ENCODE data around the gene CTDP1. TPM values are rescaled to one million over a fixed set of nuclear protein-coding genes. Genes with fewer than 3 reads are reported as not detected.

CTDP1 gene
- total and polyA plus RNA-seq, 9 of the 15 experiments (the other 6 are each of a cell fraction or from before 2014, with no cell fraction given) = 0.07 to 19.2 (median 4.0) TPM

DNA sequence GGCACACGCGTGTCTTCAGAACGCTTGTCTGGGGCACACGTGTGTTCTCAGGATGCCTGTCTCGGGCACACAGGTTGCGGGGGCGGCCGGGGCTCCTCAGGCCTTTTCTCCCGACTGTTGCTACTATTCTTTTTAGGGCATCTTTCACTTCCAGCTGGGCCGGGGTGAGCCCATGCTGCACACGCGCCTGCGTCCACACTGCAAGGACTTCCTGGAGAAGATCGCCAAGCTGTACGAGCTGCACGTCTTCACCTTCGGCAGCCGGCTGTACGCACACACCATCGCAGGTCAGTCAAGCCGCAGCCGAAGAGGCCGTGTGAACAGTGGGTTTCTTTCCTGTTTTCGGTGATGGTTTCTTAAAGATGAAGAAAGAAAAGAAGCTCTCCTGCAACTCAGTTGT lies 25.0 kb downstream of the CTDP1 start:
- BruUV-seq (replicated peaks) = no TSS peak

More for the DNA sequence above, 25.0 kb downstream of the CTDP1 start:
- no peak for DNase-seq (ENCODE audit: extremely low read depth in 1 of 4, low spot score in 3 of 4)
- no peak for TF ChIP-seq BRD4 (IDR thresholded peaks at IDR 0.05)
- no peak for TF ChIP-seq CEBPG (CRISPR knock-in tag; IDR thresholded peaks at IDR 0.05)
- no peak for TF ChIP-seq CEBPG (tag; conservative IDR thresholded peaks at IDR 0.05 in 1 of 2, IDR thresholded peaks at IDR 0.05 in 1 of 2)
- no peak for TF ChIP-seq ZC3H8 (IDR thresholded peaks at IDR 0.05)
- TF ChIP-seq ZBTB5 (IDR thresholded peaks at IDR 0.05) = no peak
- no peak for TF ChIP-seq NCOA2 (IDR thresholded peaks at IDR 0.05; ENCODE audit: partially characterized antibody in 2 of 2)
- TF ChIP-seq ZNF274 (IDR thresholded peaks at IDR 0.05; ENCODE audit: borderline replicate concordance, low read depth, low read length) = no peak
- no peak for TF ChIP-seq MIER1 (IDR thresholded peaks at IDR 0.05; ENCODE audit: low read depth)
- TF ChIP-seq RCOR1 (IDR thresholded peaks at IDR 0.05; ENCODE audit: borderline replicate concordance in 1 of 2, low read depth in 2 of 2, low read length in 2 of 2) = no peak
- no peak for TF ChIP-seq ZNF316 (IDR thresholded peaks at IDR 0.05)
- TF ChIP-seq RNF2 (IDR thresholded peaks at IDR 0.05) = no peak
- TF ChIP-seq, protein P1, sequence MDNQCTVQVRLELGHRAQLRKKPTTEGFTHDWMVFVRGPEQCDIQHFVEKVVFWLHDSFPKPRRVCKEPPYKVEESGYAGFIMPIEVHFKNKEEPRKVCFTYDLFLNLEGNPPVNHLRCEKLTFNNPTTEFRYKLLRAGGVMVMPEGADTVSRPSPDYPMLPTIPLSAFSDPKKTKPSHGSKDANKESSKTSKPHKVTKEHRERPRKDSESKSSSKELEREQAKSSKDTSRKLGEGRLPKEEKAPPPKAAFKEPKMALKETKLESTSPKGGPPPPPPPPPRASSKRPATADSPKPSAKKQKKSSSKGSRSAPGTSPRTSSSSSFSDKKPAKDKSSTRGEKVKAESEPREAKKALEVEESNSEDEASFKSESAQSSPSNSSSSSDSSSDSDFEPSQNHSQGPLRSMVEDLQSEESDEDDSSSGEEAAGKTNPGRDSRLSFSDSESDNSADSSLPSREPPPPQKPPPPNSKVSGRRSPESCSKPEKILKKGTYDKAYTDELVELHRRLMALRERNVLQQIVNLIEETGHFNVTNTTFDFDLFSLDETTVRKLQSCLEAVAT (IDR thresholded peaks at IDR 0.05) = no peak
- TF ChIP-seq KLF13 (tag; IDR thresholded peaks at IDR 0.05; ENCODE audit: borderline replicate concordance, low read depth) = no peak
- TF ChIP-seq, protein P2, sequence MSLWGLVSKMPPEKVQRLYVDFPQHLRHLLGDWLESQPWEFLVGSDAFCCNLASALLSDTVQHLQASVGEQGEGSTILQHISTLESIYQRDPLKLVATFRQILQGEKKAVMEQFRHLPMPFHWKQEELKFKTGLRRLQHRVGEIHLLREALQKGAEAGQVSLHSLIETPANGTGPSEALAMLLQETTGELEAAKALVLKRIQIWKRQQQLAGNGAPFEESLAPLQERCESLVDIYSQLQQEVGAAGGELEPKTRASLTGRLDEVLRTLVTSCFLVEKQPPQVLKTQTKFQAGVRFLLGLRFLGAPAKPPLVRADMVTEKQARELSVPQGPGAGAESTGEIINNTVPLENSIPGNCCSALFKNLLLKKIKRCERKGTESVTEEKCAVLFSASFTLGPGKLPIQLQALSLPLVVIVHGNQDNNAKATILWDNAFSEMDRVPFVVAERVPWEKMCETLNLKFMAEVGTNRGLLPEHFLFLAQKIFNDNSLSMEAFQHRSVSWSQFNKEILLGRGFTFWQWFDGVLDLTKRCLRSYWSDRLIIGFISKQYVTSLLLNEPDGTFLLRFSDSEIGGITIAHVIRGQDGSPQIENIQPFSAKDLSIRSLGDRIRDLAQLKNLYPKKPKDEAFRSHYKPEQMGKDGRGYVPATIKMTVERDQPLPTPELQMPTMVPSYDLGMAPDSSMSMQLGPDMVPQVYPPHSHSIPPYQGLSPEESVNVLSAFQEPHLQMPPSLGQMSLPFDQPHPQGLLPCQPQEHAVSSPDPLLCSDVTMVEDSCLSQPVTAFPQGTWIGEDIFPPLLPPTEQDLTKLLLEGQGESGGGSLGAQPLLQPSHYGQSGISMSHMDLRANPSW (CRISPR knock-in tag; IDR thresholded peaks at IDR 0.05) = no peak
- TF ChIP-seq ZNF561 (CRISPR knock-in tag; conservative IDR thresholded peaks at IDR 0.05) = no peak
- no peak for TF ChIP-seq ARNT (IDR thresholded peaks at IDR 0.05)
- TF ChIP-seq, protein P3, sequence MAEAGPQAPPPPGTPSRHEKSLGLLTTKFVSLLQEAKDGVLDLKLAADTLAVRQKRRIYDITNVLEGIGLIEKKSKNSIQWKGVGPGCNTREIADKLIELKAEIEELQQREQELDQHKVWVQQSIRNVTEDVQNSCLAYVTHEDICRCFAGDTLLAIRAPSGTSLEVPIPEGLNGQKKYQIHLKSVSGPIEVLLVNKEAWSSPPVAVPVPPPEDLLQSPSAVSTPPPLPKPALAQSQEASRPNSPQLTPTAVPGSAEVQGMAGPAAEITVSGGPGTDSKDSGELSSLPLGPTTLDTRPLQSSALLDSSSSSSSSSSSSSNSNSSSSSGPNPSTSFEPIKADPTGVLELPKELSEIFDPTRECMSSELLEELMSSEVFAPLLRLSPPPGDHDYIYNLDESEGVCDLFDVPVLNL (CRISPR knock-in tag; IDR thresholded peaks at IDR 0.05; ENCODE audit: low read depth) = no peak
- TF ChIP-seq NCOR1 (IDR thresholded peaks at IDR 0.05) = no peak
- Histone ChIP-seq H3K4me1 (replicated peaks in 1 of 2; ENCODE audit: control insufficient read depth in 2 of 2, insufficient read depth in 2 of 2, low read length in 2 of 2) (no peaks in the 10 kb centered on the region), H3K9me3 (replicated peaks; ENCODE audit: control insufficient read depth, insufficient read depth, low read depth, low read length) (no peaks in the 10 kb centered on the region), H3K36me3 (ENCODE audit: control insufficient read depth, insufficient read depth, low read length) (peaks cover 26% of the 10 kb centered on the region; the same call in 2 of the 3 replicates), H3K4me2 (ENCODE audit: insufficient read depth, low read length) (no peak overlapping the region), H3K9me1 (ENCODE audit: control insufficient read depth, insufficient read depth, low read length) (no peaks in the 10 kb centered on the region), H2AFZ (ENCODE audit: low read depth, low read length) (no peak overlapping the region), H3K9ac (ENCODE audit: insufficient read depth in 1 of 2, low read depth in 2 of 2, low read length in 2 of 2) (no peak overlapping the region), H3K27me3 (ENCODE audit: control insufficient read depth in 2 of 2, insufficient read depth in 2 of 2, low read length in 2 of 2) (no peaks in the 10 kb centered on the region), H4K20me1 (replicated peaks; ENCODE audit: control insufficient read depth, insufficient read depth, low read length) (no peaks in the 10 kb centered on the region), H3K79me2 (ENCODE audit: control insufficient read depth, insufficient read depth, low read length) (no peaks in the 10 kb centered on the region), H3K4me3 (no peak overlapping the region), H3K27ac (ENCODE audit: extremely low read depth, low read depth, low read length) (no peak overlapping the region)
- 99% methylated on average over 12 of the region's 24 CpGs for WGBS (ENCODE audit: insufficient coverage, low coverage, missing lambda C conversion rate)
- in situ Hi-C loops (cut with MboI) = no loop called here
- ATAC-seq = no peak
- no peak for FAIRE-seq
- ChIA-PET POLR2A (no interaction called here), CTCF (ENCODE audit: low intra/inter-chr PET ratio) (no interaction called here)
- intact Hi-C loops (cut with micrococcal nuclease) = no loop called here
